GM12872 (cell line): ENCODE measurements around the gene PARD3B.

Experiments used
- TF ChIP-seq, protein P1 (sequence below): IDR thresholded peaks from 3 replicates; pipeline ENCODE4 v1.5.1; 2011; ENCODE audit warnings: low read depth, mild to moderate bottlenecking, low read length, moderate library complexity; ENCODE audit not compliant: insufficient read depth

Gene PARD3B

DNA sequence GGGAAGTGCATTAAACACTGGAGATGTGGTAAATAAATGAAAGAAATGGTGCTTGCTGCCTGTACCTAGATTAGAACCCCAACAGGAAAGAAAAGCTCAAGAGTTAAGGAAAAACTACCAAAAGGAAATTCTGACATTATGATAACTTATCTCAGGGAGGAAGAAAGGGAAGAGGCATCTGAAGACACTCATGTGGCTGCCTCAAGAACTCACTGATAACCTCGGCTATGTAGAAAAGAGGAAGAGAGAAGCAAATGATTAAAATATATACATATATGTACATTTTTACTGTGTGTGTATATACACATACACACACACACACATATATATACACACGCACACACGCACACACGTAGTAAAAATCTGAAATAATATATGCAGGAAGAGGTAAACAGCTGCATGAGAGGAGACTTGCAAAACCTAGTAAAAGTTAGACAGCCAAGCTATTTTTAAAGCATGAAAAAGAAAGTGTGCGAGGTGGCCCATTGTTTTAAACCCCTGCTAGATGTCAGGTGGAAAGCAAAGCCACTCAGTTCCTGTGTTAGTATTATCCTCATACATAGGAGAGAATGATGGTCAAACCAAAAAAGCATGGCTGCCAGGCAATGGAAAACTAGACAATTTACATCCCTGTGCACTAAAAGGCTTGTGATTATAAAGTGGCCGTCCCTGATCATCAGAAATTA lies 654.0 kb downstream of the PARD3B start:
- TF ChIP-seq, protein P1, sequence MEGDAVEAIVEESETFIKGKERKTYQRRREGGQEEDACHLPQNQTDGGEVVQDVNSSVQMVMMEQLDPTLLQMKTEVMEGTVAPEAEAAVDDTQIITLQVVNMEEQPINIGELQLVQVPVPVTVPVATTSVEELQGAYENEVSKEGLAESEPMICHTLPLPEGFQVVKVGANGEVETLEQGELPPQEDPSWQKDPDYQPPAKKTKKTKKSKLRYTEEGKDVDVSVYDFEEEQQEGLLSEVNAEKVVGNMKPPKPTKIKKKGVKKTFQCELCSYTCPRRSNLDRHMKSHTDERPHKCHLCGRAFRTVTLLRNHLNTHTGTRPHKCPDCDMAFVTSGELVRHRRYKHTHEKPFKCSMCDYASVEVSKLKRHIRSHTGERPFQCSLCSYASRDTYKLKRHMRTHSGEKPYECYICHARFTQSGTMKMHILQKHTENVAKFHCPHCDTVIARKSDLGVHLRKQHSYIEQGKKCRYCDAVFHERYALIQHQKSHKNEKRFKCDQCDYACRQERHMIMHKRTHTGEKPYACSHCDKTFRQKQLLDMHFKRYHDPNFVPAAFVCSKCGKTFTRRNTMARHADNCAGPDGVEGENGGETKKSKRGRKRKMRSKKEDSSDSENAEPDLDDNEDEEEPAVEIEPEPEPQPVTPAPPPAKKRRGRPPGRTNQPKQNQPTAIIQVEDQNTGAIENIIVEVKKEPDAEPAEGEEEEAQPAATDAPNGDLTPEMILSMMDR = no peak

- TF ChIP-seq, protein P1 = no peak
These were observed 665.2 kb downstream of the PARD3B start for GRCh38 chr2:205210494-205210893.

GRCh38 chr2:205212357-205212756 lies 667.1 kb downstream of the PARD3B start:
- TF ChIP-seq, protein P1 = no peak

DNA sequence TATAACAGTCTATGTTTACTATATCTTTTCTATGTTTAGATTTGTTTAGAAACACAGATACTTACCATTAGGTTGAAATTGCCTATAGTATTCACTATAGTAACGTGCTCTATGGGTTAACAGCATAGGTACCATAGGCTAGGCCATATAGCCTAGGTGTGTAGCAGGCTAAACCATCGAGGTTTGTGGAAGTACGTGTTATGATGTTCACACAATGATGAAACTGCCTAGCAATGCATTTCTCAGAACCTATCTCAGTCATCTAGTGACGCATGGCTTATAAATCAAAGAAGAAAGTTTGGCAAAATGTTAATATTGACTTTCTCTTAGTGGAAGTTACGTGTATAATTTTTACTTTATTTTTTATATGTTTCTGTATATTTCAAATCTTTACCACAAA lies 670.8 kb downstream of the PARD3B start:
- TF ChIP-seq, protein P1 = no peak

DNA sequence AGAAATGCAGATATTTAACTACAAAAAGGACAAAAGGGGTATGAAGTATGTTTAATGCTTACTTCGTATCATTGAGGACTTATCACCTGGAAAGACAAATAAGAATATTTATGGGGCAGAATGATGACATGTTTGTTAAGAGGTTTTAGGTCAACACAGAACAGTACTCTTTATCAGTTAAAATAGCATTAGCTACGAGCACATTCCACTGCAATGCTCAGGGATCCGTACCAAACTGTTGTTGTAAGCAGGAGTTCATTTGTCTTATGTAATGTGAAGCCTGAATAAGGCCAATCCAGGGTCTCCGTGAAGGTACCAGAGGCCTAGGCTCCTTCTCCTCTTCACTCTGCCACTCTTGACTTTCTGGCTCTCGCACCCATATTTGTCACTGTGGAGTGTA lies 671.3 kb downstream of the PARD3B start:
- TF ChIP-seq, protein P1 = no peak

DNA sequence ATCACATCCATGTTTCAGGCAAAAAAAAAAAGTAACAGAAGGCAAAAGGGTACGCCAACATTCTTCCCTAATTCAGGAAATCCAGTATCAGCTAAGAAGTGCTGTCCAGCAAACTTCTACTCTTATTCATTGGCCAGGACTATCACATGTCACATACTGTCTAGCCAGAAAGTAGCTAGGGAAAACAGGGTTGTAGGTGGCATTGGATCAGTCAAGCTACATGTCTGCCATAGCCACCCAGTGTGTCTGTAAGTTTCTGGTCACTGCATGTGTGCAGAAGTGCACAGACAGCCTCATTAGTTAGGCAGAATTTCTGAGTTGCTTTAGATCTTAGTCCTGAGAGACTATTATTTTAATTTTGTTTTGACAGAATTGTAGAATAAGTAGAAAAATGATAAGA lies 671.7 kb downstream of the PARD3B start:
- TF ChIP-seq, protein P1 = no peak

DNA sequence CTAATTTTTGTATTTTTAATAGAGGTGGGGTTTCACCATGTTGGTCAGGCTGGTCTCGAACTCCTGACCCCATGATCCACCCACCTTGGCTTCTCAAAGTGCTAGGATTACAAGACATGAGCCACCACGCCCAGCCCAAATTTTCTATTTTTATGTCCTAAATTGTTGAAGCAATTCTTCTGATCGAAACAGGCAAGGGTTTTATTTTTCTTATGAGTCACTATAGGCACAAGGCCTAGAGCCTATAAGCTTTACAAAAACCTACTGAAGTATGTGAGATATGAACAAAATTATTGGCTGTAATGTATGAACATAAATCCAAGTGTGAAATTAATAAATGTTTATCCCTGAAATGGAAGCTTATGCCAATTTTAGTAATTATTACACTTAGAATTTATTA lies 672.8 kb downstream of the PARD3B start:
- TF ChIP-seq, protein P1 = no peak
